ENCODE measurements around the gene MBP.

GRCh38 chr18:76943542-76944339 is 188.8 kb downstream of the MBP start:
- no peak for TF ChIP-seq TAF1 (IDR thresholded peaks at IDR 0.05; ENCODE audit: low read depth)
- peak; percentile 93 for TF ChIP-seq CEBPB (IDR thresholded peaks at IDR 0.05)
- TF ChIP-seq EGR1 (IDR thresholded peaks at IDR 0.05) = no peak
- TF ChIP-seq ZBTB7A (IDR thresholded peaks at IDR 0.05; ENCODE audit: low read depth) = no peak
- no peak for TF ChIP-seq FOXM1 (IDR thresholded peaks at IDR 0.05; ENCODE audit: borderline replicate concordance, low read depth)
- TF ChIP-seq YY1 (IDR thresholded peaks at IDR 0.05; ENCODE audit: low read depth) = no peak
